H1 (cell line): ENCODE data around the gene COL27A1. TPM values are rescaled to one million over a fixed set of nuclear protein-coding genes. Genes with fewer than 3 reads are reported as not detected.

ENCODE experiments used
- EGR1 ChIP-seq: IDR thresholded peaks from 2 replicates; pipeline ENCODE4 v1.6.1; 2011; ENCODE audit warnings: low read depth, low read length, borderline replicate concordance
- HDAC6 ChIP-seq: IDR thresholded peaks from one replicate; pipeline ENCODE4 v1.7.1; 2012; ENCODE audit warnings: low read depth, mild to moderate bottlenecking, inconsistent platforms, low read length, moderate library complexity
- SP2 ChIP-seq: IDR thresholded peaks from 2 replicates; pipeline ENCODE4 v1.6.1; 2012; ENCODE audit warnings: mild to moderate bottlenecking, low read length, inconsistent platforms
- SUZ12 ChIP-seq: fragments of 200-600 bp; sonication (generic); IDR thresholded peaks from 2 replicates; pipeline ENCODE4 v1.6.1; 2012; ENCODE audit warnings: mild to moderate bottlenecking, inconsistent platforms, low read length, moderate library complexity, mixed read lengths
- TAF1 ChIP-seq: IDR thresholded peaks from 2 replicates; pipeline ENCODE4 v1.6.1; 2011; ENCODE audit warnings: mild to moderate bottlenecking, low read depth, low read length
- YY1 ChIP-seq: IDR thresholded peaks from 2 replicates; pipeline ENCODE4 v1.6.1; 2011; ENCODE audit warnings: low read depth, mild to moderate bottlenecking, low read length
- polyA plus RNA-seq, 7 experiments: library from polyadenylated mRNA; depleted of rRNA in 3 of 7; stranded (reverse) in 5 of 7; unstranded in 2 of 7; fragments of >200 nt in 5 of 7; fragments of 200-250 nt in 2 of 7; gene quantifications; 1 replicate in 5 of 7; 2 replicates in 1 of 7; 4 replicates in 1 of 7; pipeline versions ENCODE4 v1.2.1 to v1.2.3, GENCODE V29; 2011 to 2013; ENCODE audit warnings: missing spikeins in 2 of 7, mixed read lengths in 2 of 7
- total RNA-seq: library from RNA; stranded (reverse); fragmentation: NEBNext Ultra II Directional; extraction: Animal tissue kit (Norgen Biotek cat#: 25700); gene quantifications from 2 replicates; pipeline ENCODE4 v1.2.1, GENCODE V29; 2021
- TF ChIP-seq, protein P1 (sequence below): IDR thresholded peaks from 2 replicates; pipeline ENCODE4 v1.6.1; 2012; ENCODE audit warnings: low read length, inconsistent platforms
- TF ChIP-seq, protein P2 (sequence below): IDR thresholded peaks from 2 replicates; pipeline ENCODE4 v1.6.1; 2011; ENCODE audit warnings: low read depth, mild to moderate bottlenecking, low read length; ENCODE audit not compliant: insufficient read depth

Gene COL27A1
- total and polyA plus RNA-seq, 2 of the 8 experiments (the other 6 are each of a cell fraction or from before 2014, with no cell fraction given), result 15.1 to 22.8 TPM

DNA sequence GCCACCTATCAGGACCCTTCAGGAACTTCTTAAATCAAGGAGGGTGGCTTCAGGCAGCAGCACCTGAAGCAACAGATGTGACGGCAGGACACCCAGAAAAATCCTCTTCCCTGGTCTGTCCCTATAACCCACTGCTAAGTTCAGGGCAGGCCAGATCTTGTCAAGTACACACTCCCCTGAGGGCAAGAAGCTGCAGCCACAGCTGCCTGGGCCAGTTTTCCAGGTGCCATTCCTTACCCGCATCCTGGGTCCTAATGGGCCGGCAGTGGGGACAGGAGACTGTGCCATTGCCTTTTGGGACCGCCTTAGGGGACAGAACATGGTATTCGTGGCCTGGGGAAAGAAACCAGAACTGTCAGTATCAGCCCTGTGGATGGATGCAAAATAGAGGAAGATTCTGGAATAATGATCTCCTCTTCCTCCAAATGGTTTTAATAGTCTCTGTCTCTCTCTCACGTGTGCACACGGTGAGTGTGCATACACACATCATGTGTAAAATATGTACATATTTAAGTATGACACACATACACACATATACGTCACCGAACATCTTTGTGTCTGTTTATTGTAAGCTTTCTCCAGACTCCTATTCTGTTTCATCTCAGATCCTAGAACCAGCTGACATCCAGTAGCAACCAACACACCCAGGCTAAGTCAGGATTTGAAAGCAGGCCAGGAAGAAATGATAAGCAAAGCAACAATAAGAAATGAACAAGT lies 188.3 kb downstream of the COL27A1 start (continued):
- TF ChIP-seq, protein P1, sequence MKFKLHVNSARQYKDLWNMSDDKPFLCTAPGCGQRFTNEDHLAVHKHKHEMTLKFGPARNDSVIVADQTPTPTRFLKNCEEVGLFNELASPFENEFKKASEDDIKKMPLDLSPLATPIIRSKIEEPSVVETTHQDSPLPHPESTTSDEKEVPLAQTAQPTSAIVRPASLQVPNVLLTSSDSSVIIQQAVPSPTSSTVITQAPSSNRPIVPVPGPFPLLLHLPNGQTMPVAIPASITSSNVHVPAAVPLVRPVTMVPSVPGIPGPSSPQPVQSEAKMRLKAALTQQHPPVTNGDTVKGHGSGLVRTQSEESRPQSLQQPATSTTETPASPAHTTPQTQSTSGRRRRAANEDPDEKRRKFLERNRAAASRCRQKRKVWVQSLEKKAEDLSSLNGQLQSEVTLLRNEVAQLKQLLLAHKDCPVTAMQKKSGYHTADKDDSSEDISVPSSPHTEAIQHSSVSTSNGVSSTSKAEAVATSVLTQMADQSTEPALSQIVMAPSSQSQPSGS, result no peak
- no peak for TF ChIP-seq TAF1
- no peak for TF ChIP-seq SP2
- no peak for TF ChIP-seq EGR1
- TF ChIP-seq SUZ12, result no peak
- no peak for TF ChIP-seq YY1
- TF ChIP-seq, protein P2, sequence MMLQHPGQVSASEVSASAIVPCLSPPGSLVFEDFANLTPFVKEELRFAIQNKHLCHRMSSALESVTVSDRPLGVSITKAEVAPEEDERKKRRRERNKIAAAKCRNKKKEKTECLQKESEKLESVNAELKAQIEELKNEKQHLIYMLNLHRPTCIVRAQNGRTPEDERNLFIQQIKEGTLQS, result no peak
- no peak for TF ChIP-seq HDAC6
